NCI-H1105 treated with DMSO at 0.1 percent for 48 hours (cell line): ENCODE measurements around the gene COA8.
"Not testable (repeated sequence)": the region's sequence is repeated elsewhere in the genome, so short reads cannot be mapped to it uniquely, and the experiment has no call there.

Experiments
- DNase-seq: peaks from one replicate; lab custom pipeline; 2025; lab: John Stamatoyannopoulos, UW

COA8 gene

GRCh38 chr14:103562429-103563225, at the start of gene COA8, which contains the start of gene BAG5:
Gene COA8, plus strand, starts transcription at chr14:103562960. Its CDS starts 42 bp downstream, at chr14:103563002.
Gene BAG5, minus strand, starts transcription at chr14:103562657. Its CDS starts 1,493 bp downstream, at chr14:103561164.
- DNase-seq = peak; percentile 87

GRCh38 chr14:103514596-103515421, 48.0 kb upstream of the COA8 start:
- no peak for DNase-seq

GRCh38 chr14:103516426-103517173, 46.2 kb upstream of the COA8 start:
- DNase-seq = no peak

GRCh38 chr14:103517174-103517566, 45.6 kb upstream of the COA8 start:
- no peak for DNase-seq

- DNase-seq = no peak
Observed at GRCh38 chr14:103517721-103518421, 44.9 kb upstream of the COA8 start.

- DNase-seq = peak; percentile 30
Observed at GRCh38 chr14:103518422-103519042, 44.2 kb upstream of the COA8 start.

GRCh38 chr14:103519043-103519836, 43.5 kb upstream of the COA8 start:
- DNase-seq = no peak

GRCh38 chr14:103519837-103520212, 42.9 kb upstream of the COA8 start:
- no peak for DNase-seq

GRCh38 chr14:103520269-103520656, 42.5 kb upstream of the COA8 start:
- DNase-seq = no peak

- peak; percentile 79 for DNase-seq
Observed at GRCh38 chr14:103520657-103521437, 41.9 kb upstream of the COA8 start.

- DNase-seq = peak; percentile 25
Observed at GRCh38 chr14:103521438-103521950, 41.3 kb upstream of the COA8 start.

- DNase-seq = peak; percentile 24
Observed at GRCh38 chr14:103521951-103522563, 40.7 kb upstream of the COA8 start.

GRCh38 chr14:103522649-103523574, 39.8 kb upstream of the COA8 start, which contains the start of gene CKB:
Gene CKB, minus strand, starts transcription at chr14:103522830. Its CDS starts 337 bp downstream, at chr14:103522493.
- peak; percentile 86 for DNase-seq

GRCh38 chr14:103523575-103523954, 39.2 kb upstream of the COA8 start:
- no peak for DNase-seq

- DNase-seq = no peak
Observed at GRCh38 chr14:103524002-103524935, 38.5 kb upstream of the COA8 start.

GRCh38 chr14:103525430-103526246, 37.1 kb upstream of the COA8 start:
- not testable (repeated sequence) for DNase-seq
